ENCODE data around the gene HS3ST6.

Gene HS3ST6

DNA sequence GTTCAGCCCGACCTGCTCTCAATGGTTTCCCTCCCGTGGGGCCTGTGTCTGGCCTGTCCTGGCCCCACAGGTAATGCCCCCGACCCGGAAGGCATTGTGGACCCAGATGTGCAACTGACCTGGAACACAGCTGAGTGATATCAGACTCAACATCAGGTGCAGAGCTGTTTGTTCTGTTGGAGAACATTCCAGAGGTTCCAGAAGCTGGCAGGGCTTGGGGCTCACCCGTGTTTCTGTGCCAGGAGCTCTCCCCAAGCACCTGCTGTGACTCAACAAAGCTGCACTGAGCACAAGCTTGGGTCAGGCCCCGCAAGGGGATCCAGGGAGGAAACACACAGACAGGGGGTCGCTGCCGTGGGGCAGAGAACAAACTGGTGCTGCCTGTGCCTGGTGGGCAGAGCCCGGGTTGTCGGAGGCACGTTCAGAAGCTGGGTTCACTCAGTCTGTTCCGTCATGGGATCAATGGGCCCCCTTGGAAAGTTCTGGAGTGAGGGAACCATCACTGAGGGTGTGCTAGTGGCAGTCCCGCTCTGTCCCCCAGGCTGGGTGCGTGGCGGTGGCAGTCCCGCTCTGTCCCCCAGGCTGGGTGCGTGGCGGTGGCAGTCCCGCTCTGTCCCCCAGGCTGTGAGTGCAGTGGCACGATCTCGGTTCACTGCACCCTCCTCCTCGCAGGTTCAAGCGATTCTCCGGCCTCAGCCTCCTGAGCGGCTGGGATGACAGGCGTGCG lies 22.1 kb downstream of the HS3ST6 start:
- peaks cover 14% of the 10 kb centered on the region for H3K4me1 ChIP-seq
- no peak for TF ChIP-seq CTCF (IDR thresholded peaks at IDR 0.05; ENCODE audit: low read depth, low read length)
- no peak overlapping the region for H3K4me3 ChIP-seq (ENCODE audit: low read depth, low read length)
- no peaks in the 10 kb centered on the region for H3K9me3 ChIP-seq
- no peak for DNase-seq
- H3K27me3 ChIP-seq = no peaks in the 10 kb centered on the region
- no peaks in the 10 kb centered on the region for H3K36me3 ChIP-seq

- Histone ChIP-seq H3K27me3 (no peaks in the 10 kb centered on the region), H3K36me3 (no peaks in the 10 kb centered on the region), H3K4me3 (ENCODE audit: low read depth, low read length) (no peak overlapping the region), H3K9me3 (no peaks in the 10 kb centered on the region), H3K4me1 (peaks cover 17% of the 10 kb centered on the region)
- TF ChIP-seq CTCF (IDR thresholded peaks at IDR 0.05; ENCODE audit: low read depth, low read length) = no peak
- no peak for DNase-seq
These were observed 23.1 kb downstream of the HS3ST6 start for GRCh38 chr16:1895068-1895467.

DNA sequence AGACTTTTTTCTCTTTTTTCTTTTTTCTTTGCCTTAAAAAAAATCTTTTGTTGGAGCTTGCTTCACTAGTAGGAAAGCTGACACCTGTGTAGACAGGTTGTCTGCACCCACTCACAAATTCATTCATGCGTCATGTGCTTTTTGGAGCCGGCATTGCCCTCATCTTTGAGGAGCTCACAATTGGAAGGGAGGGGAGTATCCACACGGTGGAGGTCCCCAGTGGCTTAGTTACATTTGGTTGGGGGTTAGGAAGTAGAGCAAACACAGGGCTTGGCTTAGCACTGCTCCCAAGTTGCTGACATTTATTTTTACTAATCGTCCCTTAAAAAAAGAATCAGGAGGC lies 27.5 kb downstream of the HS3ST6 start:
- Histone ChIP-seq H3K27me3 (no peaks in the 10 kb centered on the region), H3K36me3 (no peaks in the 10 kb centered on the region), H3K4me3 (ENCODE audit: low read depth, low read length) (peak overlapping the region; percentile 26), H3K9me3 (no peaks in the 10 kb centered on the region), H3K4me1 (peaks cover 9% of the 10 kb centered on the region)
- TF ChIP-seq CTCF (IDR thresholded peaks at IDR 0.05; ENCODE audit: low read depth, low read length) = no peak
- DNase-seq = no peak

DNA sequence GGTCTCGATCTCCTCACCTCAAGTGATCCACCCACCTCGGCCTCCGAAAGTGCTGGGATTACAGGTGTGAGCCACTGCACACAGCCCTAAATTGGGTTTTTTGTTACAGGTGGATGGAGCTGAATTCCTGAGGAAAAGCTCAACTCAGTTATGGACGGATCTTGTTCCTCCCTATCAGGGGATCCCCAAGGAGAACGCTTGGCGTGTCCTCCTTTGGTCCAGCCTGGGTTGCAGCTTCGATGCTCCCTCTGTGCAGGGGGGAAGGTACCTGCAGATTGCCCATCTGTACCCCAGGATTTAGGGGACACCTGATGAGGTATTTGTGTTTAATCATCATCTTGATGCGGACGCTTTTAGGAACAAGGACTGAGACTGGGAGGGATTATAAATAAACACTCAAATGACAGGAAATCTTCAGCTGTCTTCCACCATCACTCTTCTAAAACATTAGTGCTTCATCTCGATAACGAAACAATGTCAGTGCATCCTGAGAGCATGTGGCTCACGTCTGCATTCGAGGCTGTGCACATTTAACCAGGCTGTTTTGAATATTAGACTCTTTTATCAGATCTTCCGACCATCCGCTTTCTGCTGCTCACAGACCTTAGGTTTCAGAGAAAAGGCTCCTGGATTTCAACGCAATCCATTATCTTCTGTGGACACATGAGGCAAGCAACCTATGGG lies 28.0 kb downstream of the HS3ST6 start:
- no peak for TF ChIP-seq CTCF (IDR thresholded peaks at IDR 0.05; ENCODE audit: low read depth, low read length)
- no peak for DNase-seq
- H3K4me3 ChIP-seq (ENCODE audit: low read depth, low read length) = peak overlapping the region; percentile 26
- H3K27me3 ChIP-seq = no peaks in the 10 kb centered on the region; the same call in 1 of the 2 replicates
- H3K36me3 ChIP-seq = no peaks in the 10 kb centered on the region
- H3K4me1 ChIP-seq = peaks cover 4% of the 10 kb centered on the region
- no peaks in the 10 kb centered on the region for H3K9me3 ChIP-seq

GRCh38 chr16:1887711-1888354 lies 30.4 kb downstream of the HS3ST6 start:
- H3K4me1 ChIP-seq = peaks cover 3% of the 10 kb centered on the region; the same call in 1 of the 2 replicates
- no peak for TF ChIP-seq CTCF (IDR thresholded peaks at IDR 0.05; ENCODE audit: low read depth, low read length)
- no peaks in the 10 kb centered on the region for H3K9me3 ChIP-seq
- H3K27me3 ChIP-seq = no peaks in the 10 kb centered on the region; the same call in 1 of the 2 replicates
- H3K4me3 ChIP-seq (ENCODE audit: low read depth, low read length) = no peak overlapping the region
- DNase-seq = no peak
- H3K36me3 ChIP-seq = no peaks in the 10 kb centered on the region
